MCF 10A (cell line): Measurements from ENCODE around the gene SIDT1. TPM values are rescaled to one million over a fixed set of nuclear protein-coding genes. Genes with fewer than 3 reads are reported as not detected.

Experiments used
- Bru-seq: library from RNA; stranded (reverse); fragments of 400-500 nt; gene quantifications from one replicate; lab custom pipeline; 2021; lab: Mats Ljungman, UMichigan
- BruChase-seq, 2 experiments: library from RNA; stranded (reverse); fragments of 400-500 nt; gene quantifications; one replicate each; lab custom pipeline; 2021; lab: Mats Ljungman, UMichigan
- BruUV-seq: library from RNA; stranded (reverse); fragments of 400-500 nt; replicated peaks from 2 replicates; lab custom pipeline; 2021; lab: Mats Ljungman, UMichigan
- CTCF ChIA-PET: fragments of 300-600 bp; sonication (Branson Sonifier 250); formaldehyde crosslinking; extraction: SDS; loops from one replicate; lab custom pipeline; 2021; ENCODE audit warnings: antibody characterized with exemption, inconsistent platforms; lab: Yijun Ruan, JAX
- POLR2A ChIA-PET: fragments of 300-600, 350-650 bp; sonication (Branson Sonifier 250); formaldehyde crosslinking; extraction: SDS; loops from one replicate; lab custom pipeline; 2020; ENCODE audit warnings: antibody characterized with exemption, inconsistent platforms; lab: Yijun Ruan, JAX
- DNase-seq: peaks from one replicate; pipeline ENCODE4 v3.0.0-alpha.2; 2018; ENCODE audit not compliant: unreplicated experiment
- H3K27ac Mint-ChIP-seq: one replicate; pipeline ENCODE4 v1.8.0; 2022; ENCODE audit warnings: mild to moderate bottlenecking, low read depth, mixed read lengths; ENCODE audit not compliant: unreplicated experiment
- H3K27me3 Mint-ChIP-seq: one replicate; pipeline ENCODE4 v1.8.0; 2022; ENCODE audit warnings: mixed read lengths; ENCODE audit not compliant: insufficient read depth, unreplicated experiment
- H3K36me3 Mint-ChIP-seq: one replicate; pipeline ENCODE4 v1.8.0; 2022; ENCODE audit warnings: mild to moderate bottlenecking, moderate library complexity, mixed read lengths; ENCODE audit not compliant: insufficient read depth, unreplicated experiment
- H3K4me1 Mint-ChIP-seq: one replicate; pipeline ENCODE4 v1.8.0; 2022; ENCODE audit warnings: mixed read lengths; ENCODE audit not compliant: insufficient read depth, unreplicated experiment
- H3K4me3 Mint-ChIP-seq: one replicate; pipeline ENCODE4 v1.8.0; 2022; ENCODE audit warnings: mild to moderate bottlenecking, moderate library complexity, mixed read lengths; ENCODE audit not compliant: unreplicated experiment
- H3K9me3 Mint-ChIP-seq: one replicate; pipeline ENCODE4 v1.8.0; 2022; ENCODE audit warnings: mixed read lengths; ENCODE audit not compliant: unreplicated experiment
- CTCF ChIP-seq: fragments of 200-600 bp; IDR thresholded peaks from one replicate; pipeline ENCODE4 v1.8.0; 2022; ENCODE audit warnings: antibody characterized with exemption, mild to moderate bottlenecking; ENCODE audit not compliant: unreplicated experiment
- intact Hi-C: fragments of 100-400 bp; cut with micrococcal nuclease; formaldehyde crosslinking; loops from 2 replicates; pipeline ENCODE4 v1.14.1; 2022
- long read RNA-seq: library from polyadenylated mRNA; stranded (forward); transcript quantifications from one replicate; pipeline ENCODE4 v2.0.0, GENCODE V29; 2022
- total RNA-seq: library from RNA; stranded (reverse); gene quantifications from 2 replicates; pipeline ENCODE4 v1.2.3, GENCODE V29; 2022

Gene SIDT1
- total RNA-seq, result 0.22 and 0.28 TPM in 2 replicates
- percentile 24 among the genes with signal in this experiment for Bru-seq, nascent RNA
- percentile 14 among the genes with signal in this experiment for BruChase-seq, experiment 1, labeled RNA remaining after a 6-hour chase
- percentile 24 among the genes with signal in this experiment for BruChase-seq, experiment 2, labeled RNA remaining after a 2-hour chase
- long read RNA-seq, partial matches to known transcripts, result 0 of 1 reads
- long read RNA-seq, other reads (novel, unspliced or antisense), result 1 of 1 reads

DNA sequence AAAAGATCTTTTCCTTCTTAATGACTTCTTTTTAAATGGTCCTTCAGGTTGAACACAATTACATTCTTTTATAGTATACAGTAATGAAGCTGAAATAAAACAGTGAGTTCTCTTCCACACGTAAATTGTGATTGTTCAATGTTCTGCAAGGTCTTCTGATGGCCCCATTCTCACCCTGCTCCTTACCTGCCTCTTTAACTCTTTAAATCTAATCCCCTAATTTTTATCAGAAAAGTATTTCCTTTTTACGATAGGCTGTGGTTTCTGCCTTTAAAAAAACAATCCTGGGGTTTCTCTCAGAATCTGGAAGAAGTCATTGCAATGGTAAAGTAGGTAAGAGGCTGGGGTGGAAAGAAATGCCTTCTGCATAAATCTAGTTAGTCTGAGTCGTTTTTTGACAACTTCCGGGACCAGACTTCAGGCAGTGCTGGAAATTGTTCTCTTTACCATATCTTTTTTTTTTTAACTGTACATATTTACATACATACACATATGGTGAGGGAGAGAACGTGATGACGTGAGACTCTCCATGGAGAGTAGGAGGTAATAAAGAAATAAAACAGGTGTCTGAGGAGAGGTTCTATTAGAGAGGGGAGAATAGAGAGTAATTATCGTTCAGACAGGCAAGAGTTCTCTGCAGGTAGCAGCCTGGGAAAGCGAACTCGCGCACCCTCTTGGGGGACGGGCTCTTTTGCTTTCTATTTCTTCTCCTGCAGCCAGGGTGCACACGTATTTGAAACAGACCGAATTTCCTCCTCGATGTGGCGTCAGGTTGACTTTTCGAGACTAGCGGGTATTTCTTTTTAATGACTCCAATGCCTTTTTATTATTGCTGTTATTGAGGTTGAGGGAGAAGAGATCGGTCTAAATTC, at the start of gene SIDT1:
SIDT1 (plus strand) TSS at position 730 of the 872 bp plus-strand sequence. CDS start 467 bp downstream, outside the sequence.
- Mint-ChIP-seq H3K4me3 (peak within 1 kb of the TSS; percentile 83), H3K9me3 (no peaks in the 10 kb centered on the region), H3K27ac (peak within 1 kb of the TSS; percentile 11), H3K36me3 (no peaks in the 10 kb centered on the region), H3K27me3 (peaks cover 69% of the 10 kb centered on the region), H3K4me1 (peaks cover 20% of the 10 kb centered on the region)
- TSS peak; percentile 99 for BruUV-seq
- ChIA-PET POLR2A (interaction anchor here (0.7 to 1.3 kb wide), 3 partner anchors 16 to 80 kb away, joined by 3 to 6 read pairs (median 4); partner anchors contain the start of gene SPICE1), CTCF (interaction anchor here (0.7 to 1.4 kb wide), 2 partner anchors 38 to 457 kb away, joined by 3 to 4 read pairs; no protein-coding TSS in a partner anchor)
- intact Hi-C loops, result no loop called here
- peak; percentile 35 for DNase-seq
- no peak for TF ChIP-seq CTCF

GRCh38 chr3:113485161-113485609, 47.2 kb upstream of the SIDT1 start:
- no peaks in the 10 kb centered on the region for H3K9me3 Mint-ChIP-seq
- no peak for DNase-seq
- CTCF ChIA-PET, result interaction anchor here (0.6 to 0.8 kb wide), 3 partner anchors 8 to 93 kb away, joined by 3 read pairs; no protein-coding TSS in a partner anchor
- peaks cover 6% of the 10 kb centered on the region for H3K36me3 Mint-ChIP-seq
- intact Hi-C loops, result no loop called here
- no peaks in the 10 kb centered on the region for H3K4me1 Mint-ChIP-seq
- BruUV-seq, result no TSS peak
- H3K27me3 Mint-ChIP-seq, result no peaks in the 10 kb centered on the region
- no peak for TF ChIP-seq CTCF
- H3K27ac Mint-ChIP-seq, result no peak overlapping the region
- H3K4me3 Mint-ChIP-seq, result no peak overlapping the region
- POLR2A ChIA-PET, result no interaction called here

DNA sequence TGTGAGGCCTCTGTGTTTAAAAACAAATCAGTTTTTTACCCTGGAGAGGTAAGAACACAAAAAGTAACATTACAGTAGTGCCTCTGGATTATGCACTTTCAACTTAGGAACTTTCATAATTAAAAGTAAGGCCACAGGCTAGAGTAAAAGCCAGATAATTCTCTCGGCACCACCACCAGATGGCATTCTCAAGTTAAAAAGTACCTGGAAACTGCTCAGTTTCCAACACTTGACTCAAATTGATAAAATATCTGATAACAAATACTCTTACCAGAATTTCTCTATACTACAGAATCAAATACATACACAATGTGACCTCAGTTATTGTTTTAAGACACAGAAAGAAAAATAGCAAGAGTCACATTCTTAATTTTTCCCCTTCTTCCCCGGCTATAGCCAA, 37.3 kb upstream of the SIDT1 start:
- H3K36me3 Mint-ChIP-seq, result peaks cover 16% of the 10 kb centered on the region
- peak; percentile 39 for TF ChIP-seq CTCF
- no peak overlapping the region for H3K27ac Mint-ChIP-seq
- peak; percentile 39 for DNase-seq
- no TSS peak for BruUV-seq
- intact Hi-C loops, result loop anchor here (1.0 to 5.0 kb wide), 4 partner anchors 58 to 443 kb away; no protein-coding TSS in a partner anchor
- no peaks in the 10 kb centered on the region for H3K4me1 Mint-ChIP-seq
- CTCF ChIA-PET, result interaction anchor here (0.7 to 4.7 kb wide), 21 partner anchors 10 to 250 kb away, joined by 3 to 63 read pairs (median 5); partner anchors contain the start of gene SPICE1
- POLR2A ChIA-PET, result interaction anchor here (0.6 to 1.2 kb wide), 2 partner anchors 20 to 42 kb away, joined by 3 to 8 read pairs; partner anchors contain the start of gene SPICE1
- H3K4me3 Mint-ChIP-seq, result no peak overlapping the region
- no peaks in the 10 kb centered on the region for H3K27me3 Mint-ChIP-seq
- no peaks in the 10 kb centered on the region for H3K9me3 Mint-ChIP-seq
